ENCODE results near the gene ARSB. TPM values are rescaled to one million over a fixed set of nuclear protein-coding genes. Genes with fewer than 3 reads are reported as not detected.
A peak's percentile ranks its signal among the peaks of the same experiment; 100 is the strongest.

ARSB gene
- total RNA-seq (ENCODE audit: unreplicated experiment), result 23.5 TPM
- long read RNA-seq, full-length matches to known transcripts, result 1 of 2 reads
- long read RNA-seq, partial matches to known transcripts, result 0 of 2 reads
- long read RNA-seq, other reads (novel, unspliced or antisense), result 1 of 2 reads

DNA sequence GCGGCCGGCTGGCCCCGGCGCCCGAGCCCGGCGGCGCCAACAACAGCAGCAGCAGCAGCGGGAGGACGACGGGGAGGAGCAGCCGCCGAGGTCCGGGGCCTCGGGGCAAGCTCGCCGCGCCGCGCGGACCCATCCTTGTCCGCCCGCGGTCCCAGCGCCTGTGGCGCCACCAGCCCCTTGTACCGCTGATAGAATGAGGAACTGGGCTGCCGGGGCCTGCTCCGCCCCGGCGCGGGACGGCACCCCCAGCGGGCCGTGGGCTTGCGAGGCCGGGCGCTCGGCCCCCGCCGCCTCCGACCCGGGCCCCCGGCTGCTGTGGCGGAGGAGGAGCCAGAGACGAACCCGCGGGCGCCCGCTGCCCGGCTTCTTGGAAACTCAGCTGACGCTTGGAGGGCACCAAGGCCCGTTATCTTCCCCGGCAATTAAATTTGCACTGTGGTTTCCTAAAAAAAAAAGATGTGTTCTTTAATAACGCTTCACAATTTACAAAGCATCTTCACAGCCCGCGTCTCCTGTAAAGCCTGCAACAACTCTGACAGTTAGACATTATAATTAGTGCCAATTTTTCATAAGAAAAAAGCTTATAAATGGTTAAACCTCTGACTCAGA, at the start of gene ARSB:
Gene ARSB (minus strand): TSS at position 195 of the 609 bp plus-strand sequence. CDS start 62 bp downstream, at position 133.
- peak; percentile 71 for DNase-seq
- peak within 1 kb of the TSS; percentile 97 for H3K4me3 Mint-ChIP-seq (ENCODE audit: unreplicated experiment)
- H3K4me1 Mint-ChIP-seq (ENCODE audit: low read depth, unreplicated experiment), result peaks cover 10% of the 10 kb centered on the region
- H3K36me3 Mint-ChIP-seq (ENCODE audit: unreplicated experiment), result no peaks in the 10 kb centered on the region
- peak within 1 kb of the TSS; percentile 97 for H3K27ac Mint-ChIP-seq (ENCODE audit: unreplicated experiment)
- peaks cover 12% of the 10 kb centered on the region for H3K9me3 Mint-ChIP-seq (ENCODE audit: unreplicated experiment)
- TF ChIP-seq, protein P1, sequence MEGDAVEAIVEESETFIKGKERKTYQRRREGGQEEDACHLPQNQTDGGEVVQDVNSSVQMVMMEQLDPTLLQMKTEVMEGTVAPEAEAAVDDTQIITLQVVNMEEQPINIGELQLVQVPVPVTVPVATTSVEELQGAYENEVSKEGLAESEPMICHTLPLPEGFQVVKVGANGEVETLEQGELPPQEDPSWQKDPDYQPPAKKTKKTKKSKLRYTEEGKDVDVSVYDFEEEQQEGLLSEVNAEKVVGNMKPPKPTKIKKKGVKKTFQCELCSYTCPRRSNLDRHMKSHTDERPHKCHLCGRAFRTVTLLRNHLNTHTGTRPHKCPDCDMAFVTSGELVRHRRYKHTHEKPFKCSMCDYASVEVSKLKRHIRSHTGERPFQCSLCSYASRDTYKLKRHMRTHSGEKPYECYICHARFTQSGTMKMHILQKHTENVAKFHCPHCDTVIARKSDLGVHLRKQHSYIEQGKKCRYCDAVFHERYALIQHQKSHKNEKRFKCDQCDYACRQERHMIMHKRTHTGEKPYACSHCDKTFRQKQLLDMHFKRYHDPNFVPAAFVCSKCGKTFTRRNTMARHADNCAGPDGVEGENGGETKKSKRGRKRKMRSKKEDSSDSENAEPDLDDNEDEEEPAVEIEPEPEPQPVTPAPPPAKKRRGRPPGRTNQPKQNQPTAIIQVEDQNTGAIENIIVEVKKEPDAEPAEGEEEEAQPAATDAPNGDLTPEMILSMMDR (IDR thresholded peaks at IDR 0.05; ENCODE audit: partially characterized antibody, unreplicated experiment), result no peak
- peaks cover 11% of the 10 kb centered on the region for H3K27me3 Mint-ChIP-seq (ENCODE audit: unreplicated experiment)

DNA sequence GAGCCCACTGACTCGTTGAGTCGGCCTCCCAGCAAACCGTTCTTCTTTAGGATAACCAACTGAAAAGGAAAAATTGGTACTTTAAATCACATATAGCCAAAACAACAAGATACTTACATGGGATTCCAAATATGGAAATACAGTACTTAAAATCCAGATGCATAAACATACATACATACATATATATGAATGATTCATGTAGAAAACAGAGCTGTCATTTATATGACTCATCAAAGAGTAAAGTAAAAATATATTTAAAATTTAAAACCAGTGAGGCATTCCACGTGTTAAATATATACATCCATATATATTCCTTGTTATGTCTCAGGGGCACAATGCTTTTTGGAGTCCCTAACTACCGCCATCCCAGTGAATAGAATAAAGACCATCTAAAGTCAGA, 47.7 kb upstream of the ARSB start:
- H3K4me3 Mint-ChIP-seq (ENCODE audit: unreplicated experiment), result no peak overlapping the region
- TF ChIP-seq, protein P1 (IDR thresholded peaks at IDR 0.05; ENCODE audit: partially characterized antibody, unreplicated experiment), result no peak
- no peaks in the 10 kb centered on the region for H3K9me3 Mint-ChIP-seq (ENCODE audit: unreplicated experiment)
- no peak for DNase-seq
- H3K36me3 Mint-ChIP-seq (ENCODE audit: unreplicated experiment), result no peaks in the 10 kb centered on the region
- no peak overlapping the region for H3K27ac Mint-ChIP-seq (ENCODE audit: unreplicated experiment)
- no peaks in the 10 kb centered on the region for H3K27me3 Mint-ChIP-seq (ENCODE audit: unreplicated experiment)
- H3K4me1 Mint-ChIP-seq (ENCODE audit: low read depth, unreplicated experiment), result no peaks in the 10 kb centered on the region

DNA sequence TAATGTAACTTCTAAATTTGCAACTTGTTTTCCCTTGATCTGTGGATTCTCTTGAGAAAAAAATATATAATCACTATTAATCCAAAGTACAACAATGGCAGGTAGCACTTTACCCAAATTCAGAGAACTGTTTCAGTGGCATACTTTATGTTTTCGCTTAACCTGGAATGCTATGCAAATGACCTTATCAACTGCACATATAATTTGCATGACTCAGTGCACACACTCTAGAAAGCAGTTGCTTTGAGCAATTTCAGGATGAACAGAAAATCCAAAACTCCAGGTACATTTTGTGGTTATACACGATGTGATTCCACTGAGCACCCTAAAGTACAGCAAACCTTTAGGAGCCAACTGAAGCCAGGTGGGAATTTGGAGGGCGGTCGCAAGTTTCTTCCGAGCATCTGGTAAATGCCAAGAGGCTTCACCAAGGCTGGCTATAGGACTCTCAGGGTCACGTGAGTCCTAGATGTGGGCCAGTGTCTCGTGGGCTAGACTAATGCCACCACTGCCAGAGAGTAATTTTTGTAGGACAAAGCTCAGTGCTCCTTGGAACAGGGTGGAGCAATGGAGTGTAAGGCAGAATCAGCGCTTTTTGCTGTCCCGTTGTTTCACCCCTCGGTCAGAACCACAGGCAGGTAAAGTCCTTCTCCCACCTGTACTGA, 47.1 kb upstream of the ARSB start:
- Mint-ChIP-seq H3K36me3 (ENCODE audit: unreplicated experiment) (no peaks in the 10 kb centered on the region), H3K27ac (ENCODE audit: unreplicated experiment) (no peak overlapping the region), H3K9me3 (ENCODE audit: unreplicated experiment) (no peaks in the 10 kb centered on the region), H3K4me1 (ENCODE audit: low read depth, unreplicated experiment) (no peaks in the 10 kb centered on the region), H3K4me3 (ENCODE audit: unreplicated experiment) (no peak overlapping the region), H3K27me3 (ENCODE audit: unreplicated experiment) (no peaks in the 10 kb centered on the region)
- TF ChIP-seq, protein P1 (IDR thresholded peaks at IDR 0.05; ENCODE audit: partially characterized antibody, unreplicated experiment), result no peak
- DNase-seq, result no peak

DNA sequence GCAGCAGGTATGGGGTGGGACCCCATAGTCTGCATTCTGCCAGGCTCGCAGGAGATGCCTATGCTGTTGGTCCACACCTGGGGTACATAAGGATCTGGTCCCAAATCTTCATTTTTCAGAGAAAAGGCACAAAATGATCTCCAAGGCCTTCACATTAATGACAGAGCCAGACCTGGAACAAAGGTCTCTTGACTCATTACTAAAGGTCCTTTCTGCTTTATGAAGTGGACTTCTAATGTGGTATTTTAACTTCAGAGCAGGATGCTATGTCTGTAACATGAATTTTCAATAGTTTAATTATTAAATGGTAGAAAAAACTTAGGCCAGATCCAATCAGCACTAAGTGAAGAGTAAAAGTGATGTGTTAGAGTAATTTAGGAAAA, 46.4 kb upstream of the ARSB start:
- H3K36me3 Mint-ChIP-seq (ENCODE audit: unreplicated experiment), result no peaks in the 10 kb centered on the region
- DNase-seq, result no peak
- H3K4me1 Mint-ChIP-seq (ENCODE audit: low read depth, unreplicated experiment), result peaks cover 3% of the 10 kb centered on the region
- H3K27ac Mint-ChIP-seq (ENCODE audit: unreplicated experiment), result no peak overlapping the region
- TF ChIP-seq, protein P1 (IDR thresholded peaks at IDR 0.05; ENCODE audit: partially characterized antibody, unreplicated experiment), result no peak
- no peak overlapping the region for H3K4me3 Mint-ChIP-seq (ENCODE audit: unreplicated experiment)
- no peaks in the 10 kb centered on the region for H3K27me3 Mint-ChIP-seq (ENCODE audit: unreplicated experiment)
- no peaks in the 10 kb centered on the region for H3K9me3 Mint-ChIP-seq (ENCODE audit: unreplicated experiment)
